ENCODE data around the gene SLC35D2.
A peak's percentile ranks its signal among the peaks of the same experiment; 100 is the strongest.
"Not testable (repeated sequence)": the region's sequence is repeated elsewhere in the genome, so short reads cannot be mapped to it uniquely, and the experiment has no call there.

Gene SLC35D2

GRCh38 chr9:96360976-96361375 is 22.5 kb downstream of the SLC35D2 start:
- in situ Hi-C loops (cut with HindIII; ENCODE audit: low pct_ligation_motif_present, low sequenced_read_pairs) = no loop called here
- H3K36me3 ChIP-seq (replicated peaks) = peaks cover 5% of the 10 kb centered on the region
- no peak overlapping the region for H3K4me3 ChIP-seq (ENCODE audit: low read depth, low read length)
- TF ChIP-seq, protein P1, sequence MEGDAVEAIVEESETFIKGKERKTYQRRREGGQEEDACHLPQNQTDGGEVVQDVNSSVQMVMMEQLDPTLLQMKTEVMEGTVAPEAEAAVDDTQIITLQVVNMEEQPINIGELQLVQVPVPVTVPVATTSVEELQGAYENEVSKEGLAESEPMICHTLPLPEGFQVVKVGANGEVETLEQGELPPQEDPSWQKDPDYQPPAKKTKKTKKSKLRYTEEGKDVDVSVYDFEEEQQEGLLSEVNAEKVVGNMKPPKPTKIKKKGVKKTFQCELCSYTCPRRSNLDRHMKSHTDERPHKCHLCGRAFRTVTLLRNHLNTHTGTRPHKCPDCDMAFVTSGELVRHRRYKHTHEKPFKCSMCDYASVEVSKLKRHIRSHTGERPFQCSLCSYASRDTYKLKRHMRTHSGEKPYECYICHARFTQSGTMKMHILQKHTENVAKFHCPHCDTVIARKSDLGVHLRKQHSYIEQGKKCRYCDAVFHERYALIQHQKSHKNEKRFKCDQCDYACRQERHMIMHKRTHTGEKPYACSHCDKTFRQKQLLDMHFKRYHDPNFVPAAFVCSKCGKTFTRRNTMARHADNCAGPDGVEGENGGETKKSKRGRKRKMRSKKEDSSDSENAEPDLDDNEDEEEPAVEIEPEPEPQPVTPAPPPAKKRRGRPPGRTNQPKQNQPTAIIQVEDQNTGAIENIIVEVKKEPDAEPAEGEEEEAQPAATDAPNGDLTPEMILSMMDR (IDR thresholded peaks at IDR 0.05; ENCODE audit: low read depth, low read length, missing control alignments) = no peak
- DNase-seq = no peak
- no peak overlapping the region for H3K27ac ChIP-seq
- no peaks in the 10 kb centered on the region for H3K27me3 ChIP-seq (replicated peaks)

DNA sequence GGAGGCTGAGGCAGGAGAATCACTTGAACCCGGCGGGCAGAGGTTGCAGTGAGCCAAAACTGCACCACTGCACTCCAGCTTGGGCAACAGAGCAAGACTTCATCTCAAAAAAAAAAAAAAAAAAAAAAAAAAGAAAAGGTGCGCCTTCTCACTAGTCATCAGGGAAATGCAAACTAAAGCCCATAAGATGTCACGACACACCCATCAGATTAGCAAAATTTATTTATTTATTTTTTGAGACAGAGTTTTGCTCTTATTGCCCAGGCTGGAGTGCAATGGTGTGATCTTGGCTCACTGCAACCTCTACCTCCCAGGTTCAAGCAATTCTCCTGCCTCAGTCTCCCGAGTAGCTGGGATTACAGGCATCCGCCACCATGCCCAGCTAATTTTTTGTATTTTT is 23.0 kb downstream of the SLC35D2 start:
- H3K36me3 ChIP-seq (replicated peaks); H3K27me3 ChIP-seq (replicated peaks); H3K4me3 ChIP-seq (ENCODE audit: low read depth, low read length); in situ Hi-C loops (cut with HindIII; ENCODE audit: low pct_ligation_motif_present, low sequenced_read_pairs); DNase-seq; H3K27ac ChIP-seq: not testable (repeated sequence)

- no peak for DNase-seq
- Histone ChIP-seq H3K4me3 (ENCODE audit: low read depth, low read length) (no peak overlapping the region), H3K36me3 (replicated peaks) (no peaks in the 10 kb centered on the region), H3K27ac (no peak overlapping the region), H3K27me3 (replicated peaks) (no peaks in the 10 kb centered on the region)
- in situ Hi-C loops (cut with HindIII; ENCODE audit: low pct_ligation_motif_present, low sequenced_read_pairs) = no loop called here
- TF ChIP-seq, protein P1 (IDR thresholded peaks at IDR 0.05; ENCODE audit: low read depth, low read length, missing control alignments) = no peak
Observed at GRCh38 chr9:96350866-96351265, 32.6 kb downstream of the SLC35D2 start.

DNA sequence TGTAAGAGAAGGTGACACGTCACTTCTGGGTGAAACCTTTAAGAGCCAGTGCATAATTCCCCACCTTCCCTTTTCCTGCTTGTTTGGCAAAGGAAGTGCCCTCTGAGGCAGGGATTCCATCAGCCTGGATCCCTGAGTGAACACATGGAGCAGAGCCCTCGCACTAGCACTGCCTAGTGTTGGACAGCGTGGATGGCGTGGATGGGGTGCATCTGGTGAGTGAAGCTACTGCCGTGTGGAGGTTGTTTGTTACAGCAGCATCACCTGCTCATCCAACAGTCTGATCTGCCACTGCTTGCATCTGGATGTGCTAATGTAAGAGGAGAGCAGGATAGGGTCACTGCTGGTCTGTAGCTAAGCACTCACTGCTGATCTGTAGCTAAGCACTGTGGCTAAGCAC is 35.2 kb downstream of the SLC35D2 start:
- DNase-seq = no peak

DNA sequence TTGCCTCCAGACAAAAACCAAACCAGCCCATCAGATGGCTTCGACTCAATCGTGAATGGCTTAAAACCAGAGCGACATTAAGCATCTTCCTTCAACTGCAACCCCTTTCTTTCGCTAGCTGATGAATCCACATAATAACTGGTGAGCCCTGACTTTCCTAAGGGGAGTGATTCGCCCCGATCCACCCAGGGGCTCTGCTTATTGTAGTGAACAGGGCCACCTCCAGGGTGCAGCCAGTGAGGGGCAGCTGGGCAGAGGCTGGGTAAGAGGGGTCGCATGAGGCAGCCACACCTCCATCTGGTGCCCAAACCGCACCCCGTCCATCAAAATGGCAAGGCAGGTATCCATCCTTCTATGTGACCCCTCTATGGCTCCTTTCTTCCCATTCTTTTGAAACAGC is 38.0 kb downstream of the SLC35D2 start:
- TF ChIP-seq, protein P1 (IDR thresholded peaks at IDR 0.05; ENCODE audit: low read depth, low read length, missing control alignments) = no peak
- H3K27me3 ChIP-seq (replicated peaks) = no peaks in the 10 kb centered on the region
- in situ Hi-C loops (cut with HindIII; ENCODE audit: low pct_ligation_motif_present, low sequenced_read_pairs) = no loop called here
- peaks cover 2% of the 10 kb centered on the region for H3K36me3 ChIP-seq (replicated peaks)
- no peak overlapping the region for H3K4me3 ChIP-seq (ENCODE audit: low read depth, low read length)
- H3K27ac ChIP-seq = no peak overlapping the region
- DNase-seq = no peak

More for the DNA sequence above, 35.2 kb downstream of the SLC35D2 start:
- Histone ChIP-seq H3K36me3 (replicated peaks) (no peaks in the 10 kb centered on the region), H3K4me3 (ENCODE audit: low read depth, low read length) (no peak overlapping the region), H3K27me3 (replicated peaks) (no peaks in the 10 kb centered on the region), H3K27ac (no peak overlapping the region)
- TF ChIP-seq, protein P1 (IDR thresholded peaks at IDR 0.05; ENCODE audit: low read depth, low read length, missing control alignments) = no peak
- in situ Hi-C loops (cut with HindIII; ENCODE audit: low pct_ligation_motif_present, low sequenced_read_pairs) = no loop called here

GRCh38 chr9:96344458-96345180 is 38.9 kb downstream of the SLC35D2 start:
- in situ Hi-C loops (cut with HindIII; ENCODE audit: low pct_ligation_motif_present, low sequenced_read_pairs) = no loop called here
- Histone ChIP-seq H3K27ac (peak overlapping the region; percentile 50), H3K27me3 (replicated peaks) (no peaks in the 10 kb centered on the region), H3K4me3 (ENCODE audit: low read depth, low read length) (no peak overlapping the region), H3K36me3 (replicated peaks) (peaks cover 2% of the 10 kb centered on the region)
- peak; percentile 88 for DNase-seq
- TF ChIP-seq, protein P1 (IDR thresholded peaks at IDR 0.05; ENCODE audit: low read depth, low read length, missing control alignments) = no peak

Measured in brain microvascular endothelial cell (primary cell).